Measurements from ENCODE around the gene CDC14C. TPM values are rescaled to one million over a fixed set of nuclear protein-coding genes. Genes with fewer than 3 reads are reported as not detected.

CDC14C gene
- total RNA-seq, 3 donors from 2014 or later (not counting 1 experiment from before 2014, with no cell fraction given), result not detected

GRCh38 chr7:48959676-48960075, 35.3 kb downstream of the CDC14C start:
- no peak for DNase-seq
- intact Hi-C loops (cut with micrococcal nuclease), result no loop called here
- ATAC-seq, result no peak
- TF ChIP-seq CTCF (IDR thresholded peaks at IDR 0.05), result no peak
- Histone ChIP-seq H3K4me3 (ENCODE audit: low read length) (no peak overlapping the region), H3K9me3 (ENCODE audit: control insufficient read depth, insufficient read depth, low read length) (no peaks in the 10 kb centered on the region), H3K4me1 (ENCODE audit: control insufficient read depth, insufficient read depth, low read length) (no peaks in the 10 kb centered on the region), H3K27me3 (ENCODE audit: control insufficient read depth, insufficient read depth, low read length) (no peaks in the 10 kb centered on the region), H3K27ac (ENCODE audit: low read length) (no peak overlapping the region), H3K36me3 (ENCODE audit: control insufficient read depth, insufficient read depth, low read length) (no peaks in the 10 kb centered on the region)
- no peaks in the 10 kb centered on the region for H3K4me1 Mint-ChIP-seq
- H3K36me3 Mint-ChIP-seq, result no peaks in the 10 kb centered on the region
- peaks cover 8% of the 10 kb centered on the region in 2 donors for H3K9me3 Mint-ChIP-seq
- no peaks in the 10 kb centered on the region for H3K27me3 Mint-ChIP-seq (ENCODE audit: low read depth in 2 of 2)
- no peak overlapping the region for H3K4me3 Mint-ChIP-seq
- H3K27ac Mint-ChIP-seq, result no peak overlapping the region

GRCh38 chr7:48962821-48963505, 38.6 kb downstream of the CDC14C start:
- H3K27me3 ChIP-seq (ENCODE audit: control insufficient read depth, insufficient read depth, low read length), result no peaks in the 10 kb centered on the region
- 86% methylated on average over 7 of the region's 7 CpGs for WGBS (ENCODE audit: insufficient coverage)
- no peaks in the 10 kb centered on the region for H3K36me3 Mint-ChIP-seq
- H3K4me1 Mint-ChIP-seq, result no peaks in the 10 kb centered on the region
- ATAC-seq, result no peak
- no peaks in the 10 kb centered on the region for H3K4me1 ChIP-seq (ENCODE audit: control insufficient read depth, insufficient read depth, low read length)
- H3K27ac Mint-ChIP-seq, result no peak overlapping the region
- H3K4me3 Mint-ChIP-seq, result no peak overlapping the region
- H3K27me3 Mint-ChIP-seq (ENCODE audit: low read depth in 2 of 2), result no peaks in the 10 kb centered on the region
- peaks cover 3 to 6% of the 10 kb centered on the region in 2 donors for H3K9me3 Mint-ChIP-seq
- no peak overlapping the region for H3K4me3 ChIP-seq (ENCODE audit: low read length)
- no peaks in the 10 kb centered on the region for H3K9me3 ChIP-seq (ENCODE audit: control insufficient read depth, insufficient read depth, low read length)
- no peak for DNase-seq
- no peak overlapping the region for H3K27ac ChIP-seq (ENCODE audit: low read length)
- intact Hi-C loops (cut with micrococcal nuclease), result no loop called here
- no peak for TF ChIP-seq CTCF (IDR thresholded peaks at IDR 0.05)
- no peaks in the 10 kb centered on the region for H3K36me3 ChIP-seq (ENCODE audit: control insufficient read depth, insufficient read depth, low read length)

GRCh38 chr7:48964074-48964473, 39.7 kb downstream of the CDC14C start:
- H3K4me3 ChIP-seq (ENCODE audit: low read length), result no peak overlapping the region
- H3K27me3 Mint-ChIP-seq (ENCODE audit: low read depth in 2 of 2), result no peaks in the 10 kb centered on the region
- no peak overlapping the region for H3K4me3 Mint-ChIP-seq
- no peak overlapping the region for H3K27ac Mint-ChIP-seq
- H3K4me1 Mint-ChIP-seq, result no peaks in the 10 kb centered on the region
- intact Hi-C loops (cut with micrococcal nuclease), result no loop called here
- no peaks in the 10 kb centered on the region for H3K4me1 ChIP-seq (ENCODE audit: control insufficient read depth, insufficient read depth, low read length)
- DNase-seq, result no peak
- H3K27me3 ChIP-seq (ENCODE audit: control insufficient read depth, insufficient read depth, low read length), result no peaks in the 10 kb centered on the region
- 23% methylated on average over 2 of the region's 3 CpGs for WGBS (ENCODE audit: insufficient coverage)
- H3K36me3 Mint-ChIP-seq, result no peaks in the 10 kb centered on the region
- no peak overlapping the region for H3K27ac ChIP-seq (ENCODE audit: low read length)
- ATAC-seq, result no peak
- no peak for TF ChIP-seq CTCF (IDR thresholded peaks at IDR 0.05)
- no peaks in the 10 kb centered on the region for H3K36me3 ChIP-seq (ENCODE audit: control insufficient read depth, insufficient read depth, low read length)
- H3K9me3 Mint-ChIP-seq, result peaks cover 3 to 6% of the 10 kb centered on the region in 2 donors
- H3K9me3 ChIP-seq (ENCODE audit: control insufficient read depth, insufficient read depth, low read length), result no peaks in the 10 kb centered on the region

- Histone ChIP-seq H3K36me3 (ENCODE audit: control insufficient read depth, insufficient read depth, low read length) (no peaks in the 10 kb centered on the region), H3K4me3 (ENCODE audit: low read length) (no peak overlapping the region), H3K9me3 (ENCODE audit: control insufficient read depth, insufficient read depth, low read length) (no peaks in the 10 kb centered on the region), H3K4me1 (ENCODE audit: control insufficient read depth, insufficient read depth, low read length) (no peaks in the 10 kb centered on the region), H3K27me3 (ENCODE audit: control insufficient read depth, insufficient read depth, low read length) (no peaks in the 10 kb centered on the region), H3K27ac (ENCODE audit: low read length) (no peak overlapping the region)
- DNase-seq (no peak), ATAC-seq (no peak)
- WGBS (ENCODE audit: insufficient coverage), result 80% methylated on average over 1 of the region's 1 CpG
- Mint-ChIP-seq H3K36me3 (no peaks in the 10 kb centered on the region), H3K4me1 (no peaks in the 10 kb centered on the region), H3K27me3 (ENCODE audit: low read depth in 2 of 2) (no peaks in the 10 kb centered on the region), H3K27ac (no peak overlapping the region), H3K4me3 (no peak overlapping the region), H3K9me3 (peaks cover 7 to 14% of the 10 kb centered on the region in 2 donors)
- intact Hi-C loops (cut with micrococcal nuclease), result no loop called here
- TF ChIP-seq CTCF (IDR thresholded peaks at IDR 0.05), result no peak
These were observed 46.8 kb downstream of the CDC14C start for GRCh38 chr7:48971173-48971572.
